NCI-H774 (cell line): ENCODE measurements around the gene BAHCC1.
A peak's percentile ranks its signal among the peaks of the same experiment; 100 is the strongest.
"Not testable (repeated sequence)": the region's sequence is repeated elsewhere in the genome, so short reads cannot be mapped to it uniquely, and the experiment has no call there.

Experiments used
- DNase-seq: peaks from one replicate; lab custom pipeline; 2025; lab: John Stamatoyannopoulos, UW

BAHCC1 gene

DNA sequence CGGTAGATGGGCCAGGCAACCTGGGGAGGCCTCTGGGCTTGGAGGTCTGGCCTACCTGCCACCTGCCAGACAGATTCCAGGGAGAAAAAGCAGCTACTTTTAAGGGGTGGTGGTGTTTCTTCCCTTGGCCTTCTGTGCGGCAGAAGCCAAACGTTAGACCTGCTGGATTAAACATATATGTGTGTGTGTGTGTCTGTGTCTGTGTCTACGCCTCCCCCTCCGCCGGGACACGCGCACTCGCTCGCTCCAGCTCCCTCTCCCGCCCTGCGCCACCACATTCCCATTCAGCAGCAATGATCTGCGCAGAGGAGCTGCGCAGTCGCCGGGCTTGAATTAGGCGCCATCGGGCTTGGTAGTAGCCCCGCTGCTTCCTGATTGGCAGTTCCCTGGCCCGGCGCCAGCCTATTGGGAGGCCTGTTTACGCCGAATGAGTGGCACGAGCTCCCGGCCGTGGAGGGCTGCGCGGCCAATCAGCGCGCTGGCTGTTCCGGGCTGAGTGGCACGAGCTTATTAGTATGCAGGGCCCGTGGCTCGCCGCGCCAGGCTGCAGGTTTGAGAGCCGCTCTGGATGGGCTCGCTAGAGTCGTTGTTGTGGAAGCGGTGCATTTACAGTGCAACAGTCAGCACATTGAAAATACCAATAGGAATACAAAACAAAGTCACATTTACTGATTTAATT is at the start of gene BAHCC1:
Gene BAHCC1, plus strand, starts transcription at position 537 of the 679 bp plus-strand sequence. CDS start 4,283 bp downstream, outside the sequence.
- peak; percentile 100 for DNase-seq

DNA sequence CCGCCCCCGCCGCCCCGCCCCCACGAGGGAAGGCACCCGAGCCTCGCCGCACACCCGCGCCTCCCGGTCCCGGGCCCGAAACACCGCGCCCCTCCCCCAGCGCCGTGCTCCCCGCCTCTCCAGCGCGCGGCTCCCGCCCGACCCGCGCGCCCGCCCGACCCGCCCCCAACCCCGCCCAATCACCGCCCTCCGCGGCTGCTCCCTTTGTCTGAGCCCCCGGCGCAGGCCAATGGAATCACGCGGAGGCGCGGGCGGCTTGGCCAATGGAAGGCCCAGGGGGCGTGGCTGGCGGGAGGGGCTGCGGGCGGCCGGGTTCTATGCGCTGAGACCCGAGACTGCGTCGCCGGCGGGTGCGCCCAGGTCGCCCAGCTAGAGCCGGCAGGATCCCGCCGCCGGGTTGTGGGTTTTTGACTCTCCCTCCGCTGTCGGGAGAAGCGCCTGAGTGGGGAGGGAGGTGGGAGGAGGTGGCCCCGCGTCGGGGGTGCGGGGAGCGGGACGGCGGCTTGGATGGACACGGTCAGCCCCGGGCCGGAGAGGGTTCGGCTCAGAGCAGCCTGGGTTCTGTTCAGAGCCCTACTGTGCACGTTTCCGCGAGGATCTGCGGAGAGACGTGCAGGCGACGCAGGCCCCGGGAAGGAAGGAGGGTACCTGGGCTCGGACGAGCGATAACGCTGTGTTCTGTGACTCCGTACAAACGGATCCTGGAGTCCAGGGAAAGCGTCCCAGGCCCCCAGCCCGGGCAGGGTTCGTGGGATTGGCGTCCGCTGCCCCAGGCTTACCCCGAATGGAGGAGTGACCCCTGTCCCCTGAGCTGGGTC is 49.0 kb upstream of the BAHCC1 start:
- DNase-seq: peak; percentile 99

- DNase-seq: no peak
Observed at GRCh38 chr17:81346908-81347349, 48.3 kb upstream of the BAHCC1 start.

GRCh38 chr17:81347437-81347836 is 47.8 kb upstream of the BAHCC1 start:
- DNase-seq: no peak

- DNase-seq: peak; percentile 72
Observed at GRCh38 chr17:81348097-81349055, 46.9 kb upstream of the BAHCC1 start.

- DNase-seq: no peak
Observed at GRCh38 chr17:81349397-81350319, 45.6 kb upstream of the BAHCC1 start.

DNA sequence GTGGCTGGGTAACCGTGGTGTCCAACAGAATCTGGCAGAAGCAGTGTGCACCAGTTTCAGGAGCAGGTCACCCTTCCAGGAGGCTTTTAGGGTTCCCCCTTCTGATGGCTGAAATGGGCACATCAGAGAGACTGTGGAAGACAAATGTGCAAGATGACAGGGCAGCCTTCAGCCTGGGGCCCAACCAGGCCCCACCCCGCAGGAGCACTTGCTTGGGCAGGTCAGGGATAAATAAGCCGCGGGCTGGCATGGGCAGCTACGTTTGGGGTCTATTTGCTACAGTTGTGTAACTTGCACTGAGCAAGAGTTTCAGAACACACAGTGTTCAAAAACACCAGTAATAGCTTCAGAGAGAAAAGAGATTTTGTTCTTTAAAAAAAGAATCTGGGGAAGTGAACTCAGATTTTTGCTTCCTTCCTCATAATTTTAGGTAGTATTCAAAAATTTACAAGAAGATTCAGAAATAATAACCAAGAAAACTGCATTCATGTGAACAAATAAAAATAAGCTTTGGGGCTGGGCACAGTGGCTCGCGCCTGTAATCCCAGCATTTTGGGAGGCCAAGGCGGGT is 44.9 kb upstream of the BAHCC1 start:
- DNase-seq: no peak

- not testable (repeated sequence) for DNase-seq
Observed at GRCh38 chr17:81351329-81352052, 43.8 kb upstream of the BAHCC1 start.

DNA sequence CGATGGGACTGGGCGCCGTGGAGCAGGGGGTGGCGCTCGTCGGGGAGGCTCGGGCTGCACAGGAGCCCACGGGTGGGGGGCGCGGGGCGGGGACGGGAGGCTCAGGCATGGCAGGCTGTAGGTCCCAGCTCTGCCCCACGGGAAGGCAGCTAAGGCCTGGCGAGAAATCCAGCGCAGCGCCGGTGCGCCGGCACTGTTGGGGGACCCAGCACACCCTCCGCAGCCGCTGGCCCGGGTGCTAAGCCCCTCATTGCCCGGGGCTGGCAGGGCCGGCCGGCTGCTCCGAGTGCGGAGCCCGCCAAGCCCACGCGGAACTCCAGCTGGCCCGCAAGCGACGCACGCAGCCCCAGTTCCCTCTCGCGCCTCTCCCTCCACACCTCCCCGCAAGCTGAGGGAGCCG is 43.2 kb upstream of the BAHCC1 start:
- not testable (repeated sequence) for DNase-seq

DNA sequence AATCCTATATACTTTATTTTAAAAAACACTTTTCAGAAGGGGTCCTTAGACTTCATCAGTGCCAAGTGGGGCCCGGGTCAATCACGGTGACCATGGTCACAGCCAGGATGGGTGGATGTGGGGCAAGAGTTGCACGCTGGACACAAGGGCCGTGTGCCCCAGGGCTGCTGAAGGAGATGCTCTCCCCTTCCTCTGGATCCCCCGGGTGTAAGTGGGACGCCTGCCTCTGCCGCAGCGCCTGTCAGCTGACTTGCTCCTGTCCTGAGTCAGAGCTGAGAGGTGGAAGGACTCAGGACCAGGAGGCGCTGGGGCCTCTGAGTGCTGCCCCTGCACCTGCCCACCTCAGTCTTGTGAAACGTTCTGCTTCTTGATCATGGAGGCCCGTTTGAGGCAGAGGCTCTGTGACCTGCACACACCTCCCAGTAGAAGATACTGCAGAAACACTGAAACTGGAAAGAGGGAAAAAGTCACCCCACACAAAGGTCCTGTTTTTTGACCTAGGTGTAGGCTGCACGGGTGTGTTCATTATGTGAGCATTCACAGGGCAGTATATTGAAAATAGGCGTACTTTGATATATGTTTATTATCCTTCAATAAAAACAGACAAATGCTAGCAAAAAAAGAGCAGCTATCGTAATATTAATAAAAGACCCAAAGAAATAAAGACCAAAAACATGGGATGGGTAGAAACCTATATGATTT is 40.9 kb upstream of the BAHCC1 start:
- no peak for DNase-seq

GRCh38 chr17:81354954-81355347 is 40.3 kb upstream of the BAHCC1 start:
- DNase-seq: no peak

DNA sequence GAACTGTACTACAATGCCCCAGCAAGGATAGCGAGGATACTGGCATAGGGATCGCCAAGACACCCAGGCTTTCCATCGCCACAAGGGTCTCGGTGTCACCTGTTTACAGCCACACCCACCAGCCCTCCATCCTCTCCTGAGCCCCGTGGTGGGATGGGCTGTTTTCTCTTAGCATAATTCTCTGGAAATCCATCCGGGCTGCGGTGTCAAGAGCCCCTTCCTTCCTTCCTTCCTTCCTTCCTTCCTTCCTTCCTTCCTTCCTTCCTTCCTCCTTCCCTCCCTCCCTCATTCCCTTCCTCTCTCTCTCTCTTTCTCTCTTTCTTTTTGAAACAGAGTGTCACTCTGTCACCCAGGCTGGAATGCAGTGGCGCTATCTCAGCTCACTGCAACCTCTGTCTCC is 36.0 kb upstream of the BAHCC1 start:
- no peak for DNase-seq

- DNase-seq: not testable (repeated sequence)
Observed at GRCh38 chr17:81362001-81362400, 33.3 kb upstream of the BAHCC1 start.

DNA sequence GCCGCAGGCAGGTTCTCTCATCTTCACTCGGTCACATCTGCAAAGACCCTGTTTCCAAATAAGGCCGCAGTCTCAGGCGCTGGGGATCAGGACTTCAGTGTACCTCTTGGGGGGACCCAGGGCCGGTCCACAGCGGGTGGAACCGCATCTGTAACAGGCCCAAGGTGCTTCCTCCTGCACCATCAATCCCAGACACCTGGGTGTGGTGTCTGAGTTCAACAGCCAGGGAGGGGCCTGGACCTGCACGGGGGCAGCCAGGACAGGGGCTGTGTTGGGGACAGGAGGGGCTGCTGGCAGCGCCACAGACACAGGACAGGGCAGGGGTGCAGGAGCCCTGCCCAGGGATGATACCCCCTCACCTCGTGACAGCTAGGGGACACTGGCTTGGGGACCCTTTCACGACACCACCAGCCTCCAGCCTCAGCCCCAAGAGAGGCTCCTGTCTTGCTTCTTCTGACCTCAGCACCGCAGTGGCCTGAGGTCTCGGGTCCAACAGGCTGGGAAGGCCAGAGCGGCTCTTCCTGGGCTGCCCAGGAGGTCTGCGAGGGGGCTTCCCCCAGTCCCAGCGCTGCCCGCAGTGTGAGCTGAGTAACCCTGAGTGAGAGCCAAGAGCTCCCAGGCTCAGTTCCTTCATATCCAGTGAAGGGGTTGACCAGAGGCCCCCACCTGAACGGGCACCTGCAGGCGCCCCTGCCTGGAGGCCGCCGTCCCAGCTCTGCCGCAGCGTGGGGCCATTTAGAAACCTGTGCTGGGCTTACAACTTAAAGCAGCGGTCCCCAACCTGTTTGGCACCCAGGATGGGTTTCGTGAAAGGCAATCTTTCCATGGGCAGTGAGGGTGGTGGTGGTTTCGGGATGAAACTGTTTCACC is 30.7 kb upstream of the BAHCC1 start:
- DNase-seq: no peak

DNA sequence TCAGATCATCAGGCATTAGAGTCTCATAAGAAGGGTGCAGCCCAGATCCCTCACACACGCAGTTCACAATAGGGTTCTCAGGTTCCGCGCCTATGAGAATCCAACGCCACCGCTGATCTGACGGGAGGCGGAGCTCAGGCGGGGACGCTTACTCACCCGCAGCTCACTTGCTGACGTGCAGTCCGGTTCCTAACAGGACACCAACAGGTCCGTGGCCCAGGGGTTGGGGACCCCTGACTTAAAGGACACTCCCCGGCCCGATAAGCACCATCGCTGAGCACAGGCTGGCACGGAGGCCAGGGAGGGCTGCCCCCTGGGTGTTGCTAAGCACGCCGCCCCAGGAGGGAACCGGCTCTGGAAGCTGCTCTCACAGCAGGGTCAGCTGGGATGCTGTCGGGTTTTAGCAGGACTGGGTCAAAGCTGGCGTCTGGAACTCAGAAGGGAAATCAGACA is 30.1 kb upstream of the BAHCC1 start:
- DNase-seq: peak; percentile 25

DNA sequence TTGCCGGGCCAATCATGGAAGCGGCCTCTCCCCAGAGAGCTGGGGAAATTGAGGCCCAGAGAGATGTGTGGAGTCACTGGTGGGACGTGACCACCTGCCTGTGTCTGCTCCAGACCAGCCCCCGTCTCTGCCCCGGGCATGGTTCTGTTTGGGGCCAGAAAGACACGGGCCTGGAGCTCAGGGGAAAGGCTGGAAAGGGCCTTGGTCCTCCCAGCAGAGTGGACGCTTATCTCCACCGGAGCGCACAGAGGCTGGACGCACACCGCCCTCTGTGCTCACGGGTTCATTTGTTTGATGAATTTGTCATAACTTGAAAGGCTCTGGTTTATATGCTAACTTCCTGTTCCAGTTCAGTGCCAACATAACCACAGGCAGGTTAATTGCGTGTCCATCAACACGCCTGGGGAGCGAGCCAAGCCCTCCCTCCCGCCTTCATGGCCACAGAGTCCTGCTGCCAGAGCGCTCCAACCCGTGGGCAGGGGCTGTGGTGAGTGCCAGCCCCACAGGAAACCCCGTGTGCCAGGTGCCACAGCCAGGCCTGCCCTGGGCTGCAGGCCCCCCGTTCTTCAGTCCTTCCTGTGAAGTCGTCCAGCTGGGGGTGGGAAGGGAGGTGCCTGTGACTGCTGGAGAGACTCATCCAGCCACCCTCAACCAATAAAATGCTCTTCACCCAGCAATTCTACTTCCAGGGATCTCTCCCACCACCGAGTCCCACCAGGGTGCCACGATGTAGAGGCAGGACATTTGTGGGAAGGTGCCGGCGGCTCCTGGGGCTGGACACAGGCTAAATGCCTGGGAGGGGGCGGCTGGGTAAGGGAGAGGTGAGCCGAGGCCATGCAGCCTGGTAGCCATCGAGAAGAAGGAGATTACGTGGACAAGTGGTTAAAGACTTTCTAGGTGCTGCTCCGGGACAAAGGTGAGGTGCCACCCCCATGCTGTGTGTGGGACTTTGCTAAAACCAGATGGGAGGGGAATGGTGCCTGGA is 29.4 kb upstream of the BAHCC1 start:
- peak; percentile 20 for DNase-seq

DNA sequence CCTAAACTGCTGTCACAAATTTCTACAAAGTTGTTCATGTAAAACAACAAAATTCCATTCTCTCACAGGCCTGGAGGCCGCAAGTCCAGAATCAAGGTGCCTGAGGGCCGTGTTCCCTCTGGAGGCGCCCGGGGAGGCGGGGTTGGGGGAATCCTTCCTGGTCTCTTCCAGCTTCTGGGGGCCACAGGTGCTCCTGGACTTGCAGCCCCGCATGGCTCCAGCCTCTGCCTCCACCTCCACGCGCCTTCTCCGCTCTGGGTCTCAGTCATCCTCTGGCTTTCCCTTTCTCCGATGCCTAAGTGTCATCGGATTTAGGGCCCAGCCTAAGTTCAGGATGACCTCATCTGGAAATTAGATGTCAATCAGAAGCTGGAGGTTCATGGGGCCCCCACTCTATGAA is 28.6 kb upstream of the BAHCC1 start:
- no peak for DNase-seq
